Measurements from ENCODE around the gene SPTBN1.

SPTBN1 gene

DNA sequence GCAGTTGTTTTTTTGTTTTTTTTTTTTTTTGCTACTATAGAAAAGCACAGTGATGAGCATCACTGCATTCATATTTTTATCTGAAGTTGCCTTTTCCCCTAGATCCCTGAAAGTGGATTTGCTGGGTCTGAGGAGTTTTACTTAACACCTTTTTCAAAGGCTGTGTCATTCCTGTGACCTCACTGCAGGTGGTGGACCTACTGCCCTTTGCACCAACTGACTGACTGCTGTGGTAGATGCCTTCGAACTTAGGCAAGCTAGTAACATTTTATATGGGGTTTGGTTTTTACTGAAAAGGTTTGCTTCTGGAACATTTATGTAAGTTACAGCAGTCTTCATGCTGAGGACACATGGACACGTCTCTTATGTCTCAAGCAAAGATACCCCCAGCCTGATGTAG, 36.2 kb downstream of the SPTBN1 start:
- intact Hi-C loops (cut with DNase I; ENCODE audit: low total_unique reads) = no loop called here
- TF ChIP-seq, protein P1, sequence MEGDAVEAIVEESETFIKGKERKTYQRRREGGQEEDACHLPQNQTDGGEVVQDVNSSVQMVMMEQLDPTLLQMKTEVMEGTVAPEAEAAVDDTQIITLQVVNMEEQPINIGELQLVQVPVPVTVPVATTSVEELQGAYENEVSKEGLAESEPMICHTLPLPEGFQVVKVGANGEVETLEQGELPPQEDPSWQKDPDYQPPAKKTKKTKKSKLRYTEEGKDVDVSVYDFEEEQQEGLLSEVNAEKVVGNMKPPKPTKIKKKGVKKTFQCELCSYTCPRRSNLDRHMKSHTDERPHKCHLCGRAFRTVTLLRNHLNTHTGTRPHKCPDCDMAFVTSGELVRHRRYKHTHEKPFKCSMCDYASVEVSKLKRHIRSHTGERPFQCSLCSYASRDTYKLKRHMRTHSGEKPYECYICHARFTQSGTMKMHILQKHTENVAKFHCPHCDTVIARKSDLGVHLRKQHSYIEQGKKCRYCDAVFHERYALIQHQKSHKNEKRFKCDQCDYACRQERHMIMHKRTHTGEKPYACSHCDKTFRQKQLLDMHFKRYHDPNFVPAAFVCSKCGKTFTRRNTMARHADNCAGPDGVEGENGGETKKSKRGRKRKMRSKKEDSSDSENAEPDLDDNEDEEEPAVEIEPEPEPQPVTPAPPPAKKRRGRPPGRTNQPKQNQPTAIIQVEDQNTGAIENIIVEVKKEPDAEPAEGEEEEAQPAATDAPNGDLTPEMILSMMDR (IDR thresholded peaks at IDR 0.05) = no peak
- peaks cover 0 to 43% (median 5%) of the 10 kb centered on the region in 4 donors for H3K4me1 ChIP-seq

DNA sequence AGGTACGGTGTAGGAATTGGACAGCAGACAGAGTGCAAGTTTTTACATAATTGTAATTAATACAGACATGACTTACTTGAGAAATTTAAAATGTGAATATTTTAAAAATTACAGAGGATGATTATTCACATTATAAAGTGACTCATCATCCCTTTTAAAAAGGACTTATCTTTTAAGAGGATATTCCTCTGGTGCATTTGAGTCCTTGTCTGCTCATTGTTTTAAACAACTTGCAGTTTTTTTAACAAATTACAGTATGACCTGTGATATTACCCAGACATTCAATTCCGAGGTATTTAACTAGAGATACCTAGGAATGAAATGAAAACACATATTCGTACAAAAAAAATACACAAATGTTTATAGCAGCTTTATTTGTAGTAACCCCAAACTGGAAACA, 38.0 kb downstream of the SPTBN1 start:
- intact Hi-C loops (cut with DNase I; ENCODE audit: low total_unique reads) = no loop called here
- TF ChIP-seq, protein P1 (IDR thresholded peaks at IDR 0.05) = no peak
- Histone ChIP-seq H3K9me3 (no peaks in the 10 kb centered on the region), H3K36me3 (no peaks in the 10 kb centered on the region), H3K27ac (no peak overlapping the region), H3K4me1 (peaks cover 0 to 51% (median 8%) of the 10 kb centered on the region in 4 donors), H3K27me3 (no peaks in the 10 kb centered on the region), H3K4me3 (no peak overlapping the region)
- no peak for DNase-seq

More for the DNA sequence above, 36.2 kb downstream of the SPTBN1 start:
- Histone ChIP-seq H3K36me3 (no peaks in the 10 kb centered on the region), H3K9me3 (no peaks in the 10 kb centered on the region), H3K4me3 (no peak overlapping the region), H3K27me3 (no peaks in the 10 kb centered on the region), H3K27ac (no peak overlapping the region)
- DNase-seq = no peak

DNA sequence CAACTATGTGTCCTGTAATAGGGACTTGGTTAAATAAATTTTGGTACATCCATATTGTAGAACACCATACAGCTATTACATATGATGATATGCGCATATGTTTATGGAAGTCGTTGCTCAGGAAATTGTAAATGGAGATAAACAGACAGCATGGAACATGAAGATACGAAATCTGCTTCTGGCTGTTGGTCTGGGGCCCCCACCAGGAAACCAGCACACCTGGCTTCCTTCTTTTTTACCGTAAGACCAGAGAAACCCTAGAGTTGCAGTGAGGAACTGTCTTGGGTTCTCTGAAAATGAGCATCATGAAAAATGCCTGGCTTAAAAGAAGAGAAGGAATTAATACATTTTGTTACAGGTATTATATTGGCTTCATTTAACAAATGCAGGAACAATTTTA, 40.8 kb downstream of the SPTBN1 start:
- H3K4me1 ChIP-seq = peaks cover 0 to 58% (median 22%) of the 10 kb centered on the region in 4 donors
- H3K27ac ChIP-seq = no peak overlapping the region
- intact Hi-C loops (cut with DNase I; ENCODE audit: low total_unique reads) = no loop called here
- no peaks in the 10 kb centered on the region for H3K9me3 ChIP-seq
- DNase-seq = no peak
- no peaks in the 10 kb centered on the region for H3K36me3 ChIP-seq
- H3K27me3 ChIP-seq = no peaks in the 10 kb centered on the region
- TF ChIP-seq, protein P1 (IDR thresholded peaks at IDR 0.05) = no peak
- H3K4me3 ChIP-seq = no peak overlapping the region

DNA sequence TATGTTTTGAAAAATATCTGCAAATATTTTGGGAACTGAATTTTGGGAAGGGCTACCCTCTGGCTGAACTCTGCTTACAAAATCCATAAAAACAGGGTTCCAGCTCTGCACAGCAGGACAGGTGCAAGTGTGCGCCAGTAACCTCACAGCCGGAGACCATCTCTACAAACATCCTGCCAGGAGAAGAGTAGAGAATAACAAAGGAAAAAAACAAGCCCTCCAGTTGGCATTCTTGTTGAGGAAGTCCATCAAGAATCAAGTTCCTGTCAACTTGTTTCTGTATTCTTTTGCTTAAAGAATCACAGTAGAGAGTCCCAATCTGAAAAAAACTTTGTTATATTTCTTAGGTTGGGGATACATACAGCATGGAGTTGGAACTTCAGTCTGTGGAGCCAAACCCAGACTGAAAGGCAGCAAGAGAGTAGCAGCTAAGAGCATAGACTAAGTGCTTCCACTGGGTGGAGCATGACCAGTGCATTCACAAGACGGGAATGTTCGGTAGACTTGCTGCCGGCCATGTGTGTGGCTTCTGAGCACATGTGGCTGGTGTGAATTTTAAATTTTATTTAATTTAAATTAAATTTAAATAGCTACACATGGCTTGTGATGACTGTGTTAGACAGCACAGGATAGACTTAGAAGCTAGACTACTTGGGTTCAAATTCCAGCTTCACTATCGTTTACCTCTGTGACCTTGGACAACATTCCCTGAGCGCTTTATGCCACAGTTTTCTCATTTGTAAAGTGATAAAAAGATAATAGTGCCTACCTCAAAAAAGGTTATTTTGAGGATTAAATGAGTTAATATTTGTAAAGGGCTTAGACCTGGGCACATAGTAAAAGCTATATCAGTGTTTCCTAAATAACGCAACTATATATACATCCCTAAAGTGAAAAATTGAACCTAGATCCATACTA, 41.9 kb downstream of the SPTBN1 start:
- Histone ChIP-seq H3K4me3 (no peak overlapping the region), H3K27me3 (no peaks in the 10 kb centered on the region), H3K9me3 (no peaks in the 10 kb centered on the region), H3K4me1 (peaks cover 0 to 69% (median 27%) of the 10 kb centered on the region in 4 donors), H3K27ac (no peak overlapping the region), H3K36me3 (no peaks in the 10 kb centered on the region)
- intact Hi-C loops (cut with DNase I; ENCODE audit: low total_unique reads) = no loop called here
- TF ChIP-seq, protein P1 (IDR thresholded peaks at IDR 0.05) = peak; percentile 13 to 28
- no peak for DNase-seq

DNA sequence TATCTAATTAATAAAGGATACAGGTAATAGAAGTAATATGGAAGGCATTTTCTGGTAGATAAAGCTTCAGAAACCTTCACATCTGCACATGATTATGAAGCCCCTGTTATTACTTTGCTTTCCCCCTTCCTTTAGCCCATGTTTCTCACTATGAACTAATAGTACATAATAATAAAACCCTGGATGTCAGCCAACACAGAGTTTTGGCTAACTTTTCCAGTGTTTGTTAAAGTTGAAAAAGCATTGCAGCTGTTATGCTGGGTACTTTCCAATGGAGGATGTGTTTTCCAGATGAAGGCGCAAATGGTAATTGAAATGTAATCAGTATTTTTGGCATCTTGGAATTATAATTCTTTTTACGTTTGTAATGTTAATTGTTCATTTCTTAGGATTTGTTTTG, 43.5 kb downstream of the SPTBN1 start:
- Histone ChIP-seq H3K36me3 (no peaks in the 10 kb centered on the region), H3K4me3 (no peak overlapping the region), H3K9me3 (no peaks in the 10 kb centered on the region), H3K4me1 (peaks cover 0 to 83% (median 35%) of the 10 kb centered on the region in 4 donors), H3K27ac (no peak overlapping the region), H3K27me3 (no peaks in the 10 kb centered on the region)
- TF ChIP-seq, protein P1 (IDR thresholded peaks at IDR 0.05) = no peak
- intact Hi-C loops (cut with DNase I; ENCODE audit: low total_unique reads) = no loop called here
- no peak for DNase-seq

Data from tibial artery (tissue), 4 donors.